ENCODE measurements around the gene SCT. TPM values are rescaled to one million over a fixed set of nuclear protein-coding genes. Genes with fewer than 3 reads are reported as not detected.

The SCT gene
- total and polyA plus RNA-seq, 2 of the 4 experiments (the other 2 are of a cell fraction), result not detected

GRCh38 chr11:576811-577610, 50.0 kb downstream of the SCT start:
- peaks cover 7% of the 10 kb centered on the region for H3K36me3 ChIP-seq (ENCODE audit: control insufficient read depth, insufficient read depth, low read length)
- 0 out of 2 replicates have a peak overlapping the region, but pooled peaks have one; percentile 7 for H3K18ac ChIP-seq (ENCODE audit: low read depth, low read length)
- H2BK5ac ChIP-seq (ENCODE audit: low read depth, low read length, poor library complexity, severe bottlenecking), result peak overlapping the region; percentile 65
- peak overlapping the region; percentile 97 for H2AK9ac ChIP-seq (replicated peaks; ENCODE audit: low read depth, low read length, poor library complexity)
- H3K4me1 ChIP-seq (ENCODE audit: control insufficient read depth, insufficient read depth, low read length), result peaks cover 16% of the 10 kb centered on the region
- H4K20me1 ChIP-seq (ENCODE audit: insufficient read depth, low read length), result peaks cover 57% of the 10 kb centered on the region
- peak overlapping the region; percentile 15 for H4K5ac ChIP-seq (ENCODE audit: low read depth, low read length)
- no peaks in the 10 kb centered on the region for H3K9me3 ChIP-seq (ENCODE audit: control insufficient read depth, insufficient read depth, low read length)
- in situ Hi-C loops (cut with MboI; ENCODE audit: low sequenced_read_pairs) (no loop called here), intact Hi-C loops (cut with micrococcal nuclease) (no loop called here), dilution Hi-C loops (cut with HindIII; ENCODE audit: low sequenced_read_pairs, unreplicated experiment) (no loop called here)
- no peak overlapping the region for H2BK120ac ChIP-seq (ENCODE audit: low read depth, low read length)
- DNase-seq (no peak), ATAC-seq (ENCODE audit: low read depth) (no peak)
- H3K79me1 ChIP-seq (ENCODE audit: low read depth in 1 of 2, low read length in 2 of 2), result peaks cover 2 to 38% of the 10 kb centered on the region in 2 experiments; a peak in 3 of 4 replicates
- peak overlapping the region; percentile 83 for H3K4ac ChIP-seq (ENCODE audit: low read depth, low read length)
- no peak overlapping the region for H2BK20ac ChIP-seq (ENCODE audit: low read depth, low read length)
- peak overlapping the region; percentile 61 for H3K4me3 ChIP-seq (ENCODE audit: insufficient read depth, low read depth, low read length)
- peak overlapping the region; percentile 95 for H3K4me2 ChIP-seq (ENCODE audit: low read depth, low read length)
- 2% methylated on average over 22 of the region's 48 CpGs; no CpG with 5 or more reads in 1 of the 2 experiments for WGBS, 2 experiments (ENCODE audit: extremely low coverage in 2 of 2, insufficient read length in 1 of 2)
- H2BK15ac ChIP-seq (ENCODE audit: low read depth, low read length), result no peak overlapping the region; the same call in 2 of the 3 replicates
- CTCF ChIA-PET, result no interaction called here
- peak overlapping the region; percentile 94 for H2AK5ac ChIP-seq (ENCODE audit: low read depth, low read length)
- H3K23ac ChIP-seq (ENCODE audit: low read depth, low read length), result peak overlapping the region; percentile 93
- peak overlapping the region; percentile 97 for H3K9ac ChIP-seq (ENCODE audit: low read depth, low read length)
- POLR2A ChIA-PET (ENCODE audit: unreplicated experiment), result no interaction called here
- BruUV-seq (replicated peaks), result no TSS peak
- TF ChIP-seq MXI1 (IDR thresholded peaks at IDR 0.05; ENCODE audit: borderline replicate concordance, low read depth, low read length) (0 out of 2 replicates have a peak, but pooled peaks have one; percentile 0), RCOR1 (IDR thresholded peaks at IDR 0.05; ENCODE audit: insufficient replicate concordance, low read length) (no peak), NFE2L2 (IDR thresholded peaks at IDR 0.05; ENCODE audit: low read depth, low read length) (no peak)
- H3K27me3 ChIP-seq (ENCODE audit: control insufficient read depth, insufficient read depth, low read length), result no peaks in the 10 kb centered on the region; the same call in 1 of the 2 replicates
- H2AFZ ChIP-seq (replicated peaks; ENCODE audit: low read length, poor library complexity), result peak overlapping the region; percentile 35
- peak overlapping the region; percentile 66 to 77; a peak in 3 of 4 replicates for H4K8ac ChIP-seq (ENCODE audit: low read depth in 2 of 2, low read length in 2 of 2)
- H3K14ac ChIP-seq (replicated peaks; ENCODE audit: low read depth, low read length), result peak overlapping the region; percentile 57
- H3K56ac ChIP-seq (ENCODE audit: extremely low read depth, insufficient read depth, low read length), result peak overlapping the region; percentile 60
- peaks cover 18% of the 10 kb centered on the region for H3K9me1 ChIP-seq (ENCODE audit: insufficient read depth, low read length)
- peak overlapping the region; percentile 87 for H3K27ac ChIP-seq (ENCODE audit: insufficient read depth, low read length)
- peak overlapping the region; percentile 51; the same call in 1 of the 2 replicates for H4K91ac ChIP-seq (ENCODE audit: insufficient read depth, low read depth, low read length)

Other genes starting within 250 kb of the SCT start
- 1.4 and 2.2 TPM in 2 replicates for gene PKP3, start 233.0 kb downstream of the SCT start, total RNA-seq (2012; rRNA removed)
- 1.5 and 2.6 TPM in 2 replicates for gene PKP3, start 233.0 kb downstream of the SCT start, polyA plus RNA-seq (2012; rRNA removed)
- 9.4 and 10.9 TPM in 2 replicates for gene SIGIRR, start 212.2 kb downstream of the SCT start, total RNA-seq (2012; rRNA removed)
- 27.6 and 33.8 TPM in 2 replicates for gene SIGIRR, start 212.2 kb downstream of the SCT start, polyA plus RNA-seq (2012; rRNA removed)
- gene ANO9, start 185.2 kb downstream of the SCT start, total RNA-seq (2012; rRNA removed), result not detected in 2 replicates
- not detected in 2 replicates for gene ANO9, start 185.2 kb downstream of the SCT start, polyA plus RNA-seq (2012; rRNA removed)
- gene PTDSS2, start 176.9 kb downstream of the SCT start, total RNA-seq (2012; rRNA removed), result 21.4 and 23.5 TPM in 2 replicates
- 26.6 and 29.8 TPM in 2 replicates for gene PTDSS2, start 176.9 kb downstream of the SCT start, polyA plus RNA-seq (2012; rRNA removed)
- gene RNH1, start 119.9 kb downstream of the SCT start, total RNA-seq (2012; rRNA removed), result 138 and 143 TPM in 2 replicates
- gene RNH1, start 119.9 kb downstream of the SCT start, polyA plus RNA-seq (2012; rRNA removed), result 238 and 247 TPM in 2 replicates
- 99.4 and 108 TPM in 2 replicates for gene HRAS, start 91.6 kb downstream of the SCT start, total RNA-seq (2012; rRNA removed)
- gene HRAS, start 91.6 kb downstream of the SCT start, polyA plus RNA-seq (2012; rRNA removed), result 123 and 154 TPM in 2 replicates
- gene LRRC56, start 89.7 kb downstream of the SCT start, total RNA-seq (2012; rRNA removed), result 0.28 and 0.36 TPM in 2 replicates
- gene LRRC56, start 89.7 kb downstream of the SCT start, polyA plus RNA-seq (2012; rRNA removed), result 1.3 and 1.7 TPM in 2 replicates
- 0.18 and 0.28 TPM in 2 replicates for gene LMNTD2, start 66.4 kb downstream of the SCT start, total RNA-seq (2012; rRNA removed)
- gene LMNTD2, start 66.4 kb downstream of the SCT start, polyA plus RNA-seq (2012; rRNA removed), result 1.3 and 2.5 TPM in 2 replicates
- 6.8 and 6.9 TPM in 2 replicates for gene RASSF7, start 66.2 kb downstream of the SCT start, total RNA-seq (2012; rRNA removed)
- 18.5 and 24.2 TPM in 2 replicates for gene RASSF7, start 66.2 kb downstream of the SCT start, polyA plus RNA-seq (2012; rRNA removed)
- 10.9 and 12.2 TPM in 2 replicates for gene PHRF1, start 50.7 kb downstream of the SCT start, total RNA-seq (2012; rRNA removed)
- gene PHRF1, start 50.7 kb downstream of the SCT start, polyA plus RNA-seq (2012; rRNA removed), result 17.5 and 23.0 TPM in 2 replicates
- 1.4 and 1.6 TPM in 2 replicates for gene IRF7, start 11.2 kb downstream of the SCT start, total RNA-seq (2012; rRNA removed)
- gene IRF7, start 11.2 kb downstream of the SCT start, polyA plus RNA-seq (2012; rRNA removed), result 4.5 and 5.8 TPM in 2 replicates
- not detected in 2 replicates for gene CDHR5, start 2.2 kb downstream of the SCT start, total RNA-seq (2012; rRNA removed)
- gene CDHR5, start 2.2 kb downstream of the SCT start, polyA plus RNA-seq (2012; rRNA removed), result not detected in 2 replicates
- gene DRD4, start 10.1 kb upstream of the SCT start, total RNA-seq (2012; rRNA removed), result not detected in 2 replicates
- not detected in 2 replicates for gene DRD4, start 10.1 kb upstream of the SCT start, polyA plus RNA-seq (2012; rRNA removed)
- 21.7 and 22.9 TPM in 2 replicates for gene DEAF1, start 68.0 kb upstream of the SCT start, total RNA-seq (2012; rRNA removed)
- 31.6 and 35.8 TPM in 2 replicates for gene DEAF1, start 68.0 kb upstream of the SCT start, polyA plus RNA-seq (2012; rRNA removed)
- 5.0 and 5.6 TPM in 2 replicates for gene TMEM80, start 68.6 kb upstream of the SCT start, total RNA-seq (2012; rRNA removed)
- 21.2 and 21.7 TPM in 2 replicates for gene TMEM80, start 68.6 kb upstream of the SCT start, polyA plus RNA-seq (2012; rRNA removed)
- gene EPS8L2, start 79.0 kb upstream of the SCT start, total RNA-seq (2012; rRNA removed), result 12.2 and 17.2 TPM in 2 replicates
- gene EPS8L2, start 79.0 kb upstream of the SCT start, polyA plus RNA-seq (2012; rRNA removed), result 38.7 and 39.4 TPM in 2 replicates
- gene TALDO1, start 120.3 kb upstream of the SCT start, total RNA-seq (2012; rRNA removed), result 147 and 156 TPM in 2 replicates
- gene TALDO1, start 120.3 kb upstream of the SCT start, polyA plus RNA-seq (2012; rRNA removed), result 210 and 228 TPM in 2 replicates
- 3.0 and 4.2 TPM in 2 replicates for gene GATD1, start 150.3 kb upstream of the SCT start, total RNA-seq (2012; rRNA removed)
- 48.1 and 52.5 TPM in 2 replicates for gene GATD1, start 150.3 kb upstream of the SCT start, polyA plus RNA-seq (2012; rRNA removed)
- 0.83 and 0.90 TPM in 2 replicates for gene CEND1, start 162.9 kb upstream of the SCT start, total RNA-seq (2012; rRNA removed)
- gene CEND1, start 162.9 kb upstream of the SCT start, polyA plus RNA-seq (2012; rRNA removed), result 4.0 and 5.0 TPM in 2 replicates
- gene SLC25A22, start 171.1 kb upstream of the SCT start, total RNA-seq (2012; rRNA removed), result 7.2 and 8.2 TPM in 2 replicates
- gene SLC25A22, start 171.1 kb upstream of the SCT start, polyA plus RNA-seq (2012; rRNA removed), result 41.3 and 48.8 TPM in 2 replicates
- gene PIDD1, start 178.1 kb upstream of the SCT start, total RNA-seq (2012; rRNA removed), result 0.56 and 1.3 TPM in 2 replicates
- gene PIDD1, start 178.1 kb upstream of the SCT start, polyA plus RNA-seq (2012; rRNA removed), result 16.4 and 20.3 TPM in 2 replicates
- 59.9 and 95.0 TPM in 2 replicates for gene RPLP2, start 182.8 kb upstream of the SCT start, total RNA-seq (2012; rRNA removed)
- 1,851 and 1,897 TPM in 2 replicates for gene RPLP2, start 182.8 kb upstream of the SCT start, polyA plus RNA-seq (2012; rRNA removed)
- 7.0 and 7.2 TPM in 2 replicates for gene PNPLA2, start 191.7 kb upstream of the SCT start, total RNA-seq (2012; rRNA removed)
- 94.3 and 109 TPM in 2 replicates for gene PNPLA2, start 191.7 kb upstream of the SCT start, polyA plus RNA-seq (2012; rRNA removed)
- 0.28 and 0.54 TPM in 2 replicates for gene CRACR2B, start 200.7 kb upstream of the SCT start, total RNA-seq (2012; rRNA removed)
- gene CRACR2B, start 200.7 kb upstream of the SCT start, polyA plus RNA-seq (2012; rRNA removed), result 2.5 and 3.2 TPM in 2 replicates
- gene CD151, start 205.8 kb upstream of the SCT start, total RNA-seq (2012; rRNA removed), result 789 and 1,150 TPM in 2 replicates
- 1,267 and 1,435 TPM in 2 replicates for gene CD151, start 205.8 kb upstream of the SCT start, polyA plus RNA-seq (2012; rRNA removed)
- 44.4 and 123 TPM in 2 replicates for gene POLR2L, start 215.3 kb upstream of the SCT start, total RNA-seq (2012; rRNA removed)
- 416 and 907 TPM in 2 replicates for gene POLR2L, start 215.3 kb upstream of the SCT start, polyA plus RNA-seq (2012; rRNA removed)
- 143 and 161 TPM in 2 replicates for gene TSPAN4, start 215.7 kb upstream of the SCT start, total RNA-seq (2012; rRNA removed)
- gene TSPAN4, start 215.7 kb upstream of the SCT start, polyA plus RNA-seq (2012; rRNA removed), result 293 and 327 TPM in 2 replicates

Measured in IMR-90 (cell line).